H9 (cell line): Measurements from ENCODE around the gene KIRREL3. TPM values are rescaled to one million over a fixed set of nuclear protein-coding genes. Genes with fewer than 3 reads are reported as not detected.

Experiments used
- DNase-seq: peaks from one replicate; pipeline ENCODE4 v3.0.0-alpha.2; 2017
- H2AFZ ChIP-seq: one replicate; pipeline ENCODE4 v1.6.1; 2013; ENCODE audit warnings: mild to moderate bottlenecking, low read length, control low read depth, moderate library complexity
- H2AK5ac ChIP-seq: 2 replicates; pipeline ENCODE4 v1.6.1; 2013; ENCODE audit warnings: low read length, control low read depth, mixed read lengths; ENCODE audit not compliant: insufficient read length
- H2BK120ac ChIP-seq: one replicate; pipeline ENCODE4 v1.6.1; 2013; ENCODE audit warnings: low read depth, mild to moderate bottlenecking, low read length, control low read depth, inconsistent platforms; ENCODE audit not compliant: poor library complexity, severe bottlenecking
- H2BK12ac ChIP-seq: 2 replicates; pipeline ENCODE4 v1.6.1; 2013; ENCODE audit warnings: low read length, control low read depth, mixed read lengths, low read depth; ENCODE audit not compliant: insufficient read length
- H2BK15ac ChIP-seq: 2 replicates; pipeline ENCODE4 v1.6.1; 2013; ENCODE audit warnings: low read depth, low read length, control low read depth
- H2BK20ac ChIP-seq: one replicate; pipeline ENCODE4 v1.6.1; 2013; ENCODE audit warnings: low read depth, mild to moderate bottlenecking, low read length, control low read depth, inconsistent platforms; ENCODE audit not compliant: poor library complexity, severe bottlenecking
- H2BK5ac ChIP-seq: 2 replicates; pipeline ENCODE4 v1.6.1; 2013; ENCODE audit warnings: low read length, control low read depth, mixed read lengths; ENCODE audit not compliant: insufficient read length
- H3K14ac ChIP-seq: 2 replicates; pipeline ENCODE4 v1.6.1; 2013; ENCODE audit warnings: low read length, control low read depth; ENCODE audit not compliant: insufficient read depth
- H3K18ac ChIP-seq: 2 replicates; pipeline ENCODE4 v1.6.1; 2013; ENCODE audit warnings: low read depth, mild to moderate bottlenecking, mixed read lengths, low read length, control low read depth; ENCODE audit not compliant: insufficient read length
- H3K23ac ChIP-seq: 2 replicates; pipeline ENCODE4 v1.6.1; 2013; ENCODE audit warnings: low read length, control low read depth, mixed read lengths, low read depth; ENCODE audit not compliant: insufficient read length
- H3K23me2 ChIP-seq: 2 replicates; pipeline ENCODE4 v1.6.1; 2013; ENCODE audit warnings: low read depth, mild to moderate bottlenecking, mixed read lengths, low read length, control low read depth; ENCODE audit not compliant: insufficient read length, poor library complexity, severe bottlenecking
- H3K27ac ChIP-seq: 2 replicates; pipeline ENCODE4 v1.5.1; 2013; ENCODE audit warnings: low read length, control low read depth, mixed read lengths, low read depth; ENCODE audit not compliant: insufficient read length
- H3K27me3 ChIP-seq: 2 replicates; pipeline ENCODE4 v1.6.1; 2013; ENCODE audit warnings: low read length, control low read depth, inconsistent platforms; ENCODE audit not compliant: insufficient read depth
- H3K4ac ChIP-seq: 2 replicates; pipeline ENCODE4 v1.6.1; 2013; ENCODE audit warnings: low read depth, mild to moderate bottlenecking, control low read depth, inconsistent platforms, low read length, moderate library complexity
- H3K4me1 ChIP-seq: 2 replicates; pipeline ENCODE4 v1.6.1; 2013; ENCODE audit warnings: low read length, control low read depth, inconsistent platforms; ENCODE audit not compliant: insufficient read depth
- H3K4me2 ChIP-seq: 2 replicates; pipeline ENCODE4 v1.6.1; 2013; ENCODE audit warnings: low read length, control low read depth, mixed read lengths; ENCODE audit not compliant: insufficient read length, insufficient read depth
- H3K56ac ChIP-seq: 2 replicates; pipeline ENCODE4 v1.6.1; 2013; ENCODE audit warnings: low read depth, mild to moderate bottlenecking, mixed read lengths, low read length, control low read depth; ENCODE audit not compliant: insufficient read length
- H3K79me1 ChIP-seq: 2 replicates; pipeline ENCODE4 v1.6.1; 2013; ENCODE audit warnings: low read depth, mild to moderate bottlenecking, moderate library complexity, low read length, control low read depth, inconsistent platforms; ENCODE audit not compliant: insufficient read depth, poor library complexity, severe bottlenecking
- H3K79me2 ChIP-seq: 2 replicates; pipeline ENCODE4 v1.6.1; 2013; ENCODE audit warnings: low read length, control low read depth, inconsistent platforms; ENCODE audit not compliant: insufficient read depth
- H3K9ac ChIP-seq: 2 replicates; pipeline ENCODE4 v1.6.1; 2013; ENCODE audit warnings: low read length, control low read depth, mixed read lengths; ENCODE audit not compliant: insufficient read length; ENCODE audit errors: extremely low read depth
- H3K9me3 ChIP-seq: one replicate; pipeline ENCODE4 v1.6.1; 2013; ENCODE audit warnings: low read depth, low read length, inconsistent platforms; ENCODE audit not compliant: control insufficient read depth
- H3T11ph ChIP-seq: one replicate; pipeline ENCODE4 v1.6.1; 2013; ENCODE audit warnings: mild to moderate bottlenecking, low read length, control low read depth, inconsistent platforms
- H4K20me1 ChIP-seq: one replicate; pipeline ENCODE4 v1.6.1; 2013; ENCODE audit not compliant: control insufficient read depth, insufficient read length, insufficient read depth
- H4K5ac ChIP-seq: 2 replicates; pipeline ENCODE4 v1.6.1; 2013; ENCODE audit warnings: low read depth, mild to moderate bottlenecking, mixed read lengths, low read length, control low read depth; ENCODE audit not compliant: insufficient read length
- H4K8ac ChIP-seq: replicated peaks from 2 replicates; pipeline ENCODE4 v1.6.1; 2013; ENCODE audit warnings: low read length, control low read depth, mixed read lengths, low read depth; ENCODE audit not compliant: insufficient read length
- H4K91ac ChIP-seq: 2 replicates; pipeline ENCODE4 v1.6.1; 2013; ENCODE audit warnings: low read depth, mild to moderate bottlenecking, moderate library complexity, mixed read lengths, low read length, control low read depth; ENCODE audit not compliant: insufficient read length
- H3K27ac Mint-ChIP-seq, 3 experiments: 2 replicates in 2 of 3; 3 replicates in 1 of 3; pipeline ENCODE4 v1.8.0; 2020 to 2021; ENCODE audit warnings: mixed read lengths in 3 of 3, mild to moderate bottlenecking in 1 of 3, moderate library complexity in 1 of 3
- H3K27me3 Mint-ChIP-seq: 2 replicates; pipeline ENCODE4 v1.8.0; 2021; ENCODE audit warnings: low read depth, mild to moderate bottlenecking, moderate library complexity, mixed read lengths
- H3K36me3 Mint-ChIP-seq, 3 experiments: 2 replicates in 2 of 3; 3 replicates in 1 of 3; pipeline ENCODE4 v1.8.0; 2020 to 2021; ENCODE audit warnings: low read depth in 3 of 3, mixed read lengths in 3 of 3; ENCODE audit not compliant: insufficient read depth in 1 of 3
- H3K4me1 Mint-ChIP-seq, 2 experiments: 2 replicates each; pipeline ENCODE4 v1.8.0; 2020; ENCODE audit warnings: mixed read lengths in 2 of 2
- H3K4me3 Mint-ChIP-seq, 2 experiments: 2 replicates in 1 of 2; 3 replicates in 1 of 2; pipeline ENCODE4 v1.8.0; 2020 to 2021; ENCODE audit warnings: mild to moderate bottlenecking in 2 of 2, mixed read lengths in 2 of 2, moderate library complexity in 1 of 2
- H3K9me3 Mint-ChIP-seq, 2 experiments: 2 replicates in 1 of 2; 3 replicates in 1 of 2; pipeline ENCODE4 v1.8.0; 2020; ENCODE audit warnings: mild to moderate bottlenecking in 2 of 2, mixed read lengths in 2 of 2, moderate library complexity in 1 of 2
- CTCF ChIP-seq: fragments of 200-600 bp; sonication (generic); conservative IDR thresholded peaks from 3 replicates; pipeline ENCODE4 v1.8.0; 2021; ENCODE audit warnings: antibody characterized with exemption, mild to moderate bottlenecking
- WGBS: extraction: QIAGEN DNeasy Blood & Tissue Kit; methylation state at CpG from one replicate; pipeline ENCODE4 v1.1.7; 2013; ENCODE audit warnings: missing lambda C conversion rate, low lambda C conversion rate, mixed read lengths; ENCODE audit not compliant: insufficient read length; ENCODE audit errors: extremely low coverage; 5-methylcytosine and 5-hydroxymethylcytosine counted together
- total RNA-seq: library from RNA; stranded (reverse); gene quantifications from 2 replicates; pipeline ENCODE4 v1.2.1, GENCODE V29; 2021

KIRREL3 gene
- total RNA-seq, 1 experiment from 2014 or later = 0.17 TPM

DNA sequence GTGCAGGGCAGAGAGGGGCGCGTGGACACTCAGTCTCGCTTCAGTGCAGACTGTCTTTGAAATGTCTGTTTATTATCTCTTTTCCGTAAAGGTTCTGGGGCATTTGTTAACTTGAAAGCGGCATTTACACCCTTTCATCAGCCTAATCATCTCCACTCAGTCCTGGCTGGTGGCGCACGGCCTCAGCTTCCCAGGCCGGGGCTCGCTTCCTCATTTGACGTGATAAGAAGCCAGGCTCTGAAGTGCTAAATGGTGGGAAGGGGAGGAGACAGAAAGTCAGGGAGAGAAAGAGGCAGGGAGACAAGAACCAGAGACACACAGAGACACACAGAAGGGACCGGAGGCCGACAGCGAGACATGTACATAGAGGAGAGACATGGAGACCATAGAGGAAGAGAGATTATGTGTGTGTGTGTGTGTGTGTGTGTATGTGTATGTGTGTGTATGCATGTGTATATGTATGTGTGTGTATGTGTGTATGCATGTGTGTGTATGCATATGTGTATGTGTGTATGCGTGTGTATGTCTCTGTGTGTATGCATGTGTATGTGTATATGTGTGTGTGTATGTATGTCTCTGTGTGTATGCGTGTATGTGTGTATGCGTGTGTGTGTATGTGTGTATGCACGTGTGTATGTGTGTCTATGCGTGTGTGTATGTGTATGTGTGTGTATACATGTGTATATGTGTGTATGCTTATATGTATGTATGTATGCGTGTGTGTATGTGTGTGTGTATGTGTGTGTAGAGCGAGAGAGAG, 543.6 kb downstream of the KIRREL3 start:
- Histone ChIP-seq H3K79me2 (no peaks in the 10 kb centered on the region), H3K9ac (no peak overlapping the region), H4K8ac (no peak overlapping the region), H3K4me1 (no peaks in the 10 kb centered on the region), H2BK15ac (no peak overlapping the region), H3K18ac (no peak overlapping the region), H4K91ac (no peak overlapping the region), H3K79me1 (no peaks in the 10 kb centered on the region), H3K4me2 (no peak overlapping the region), H2BK5ac (no peak overlapping the region), H3T11ph (no peak overlapping the region), H3K27ac (no peak overlapping the region), H2AFZ (no peak overlapping the region), H3K23me2 (no peaks in the 10 kb centered on the region), H3K4ac (no peak overlapping the region), H3K14ac (no peak overlapping the region), H3K56ac (no peak overlapping the region), H2BK12ac (no peak overlapping the region), H3K9me3 (no peaks in the 10 kb centered on the region), H2AK5ac (no peak overlapping the region), H4K5ac (no peak overlapping the region), H2BK20ac (no peak overlapping the region), H3K23ac (no peak overlapping the region), H3K27me3 (no peaks in the 10 kb centered on the region), H2BK120ac (no peak overlapping the region), H4K20me1 (no peaks in the 10 kb centered on the region)
- Mint-ChIP-seq H3K27me3 (peaks cover 2% of the 10 kb centered on the region; the same call in 1 of the 2 replicates), H3K9me3 (no peaks in the 10 kb centered on the region), H3K36me3 (no peaks in the 10 kb centered on the region), H3K4me3 (no peak overlapping the region), H3K4me1 (peaks cover 7 to 18% of the 10 kb centered on the region in 2 experiments), H3K27ac (no peak overlapping the region)
- no peak for DNase-seq
- TF ChIP-seq CTCF = no peak
- WGBS = 100% methylated on average over 2 of the region's 20 CpGs
